Stimulated activated CD8-positive, alpha-beta memory T cell treated with anti-CD3 and anti-CD28 coated beads, Interleukin-15, amount 100 ng/mL, for 24 hours (primary cell): ENCODE measurements around the gene RALBP1.

ENCODE experiments used
- DNase-seq: peaks from one replicate; pipeline ENCODE4 v3.0.0-alpha.2; 2020; ENCODE audit warnings: low read depth

The RALBP1 gene

DNA sequence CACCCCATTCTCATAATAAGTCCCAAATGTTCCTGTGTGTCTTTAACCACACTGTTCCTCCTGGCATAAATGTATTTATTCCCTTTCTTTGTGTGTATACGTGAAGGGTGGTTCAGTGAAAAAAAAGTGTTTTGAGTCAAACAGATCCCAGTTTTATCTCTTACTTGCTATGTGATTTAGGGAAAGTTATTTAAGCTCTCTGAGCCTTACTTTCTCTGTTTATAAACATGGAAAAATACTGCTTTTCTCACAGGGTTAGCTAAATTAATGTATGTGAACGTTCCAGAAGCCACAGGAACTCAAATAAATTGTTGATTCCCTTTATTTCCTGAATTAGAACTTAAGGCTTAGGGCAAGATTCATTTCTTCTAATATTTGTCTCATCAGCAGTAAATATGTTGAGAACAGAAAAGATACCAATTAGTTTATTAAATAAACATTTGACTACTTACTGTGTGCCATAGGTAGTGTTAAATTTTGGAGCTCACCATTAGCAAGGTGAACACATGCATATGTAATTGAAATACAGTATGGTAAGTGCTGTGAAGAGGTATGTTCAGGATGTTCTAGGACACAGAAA lies 33.2 kb downstream of the RALBP1 start:
- no peak for DNase-seq

GRCh38 chr18:9513971-9514512 lies 38.7 kb downstream of the RALBP1 start:
- DNase-seq: no peak

DNA sequence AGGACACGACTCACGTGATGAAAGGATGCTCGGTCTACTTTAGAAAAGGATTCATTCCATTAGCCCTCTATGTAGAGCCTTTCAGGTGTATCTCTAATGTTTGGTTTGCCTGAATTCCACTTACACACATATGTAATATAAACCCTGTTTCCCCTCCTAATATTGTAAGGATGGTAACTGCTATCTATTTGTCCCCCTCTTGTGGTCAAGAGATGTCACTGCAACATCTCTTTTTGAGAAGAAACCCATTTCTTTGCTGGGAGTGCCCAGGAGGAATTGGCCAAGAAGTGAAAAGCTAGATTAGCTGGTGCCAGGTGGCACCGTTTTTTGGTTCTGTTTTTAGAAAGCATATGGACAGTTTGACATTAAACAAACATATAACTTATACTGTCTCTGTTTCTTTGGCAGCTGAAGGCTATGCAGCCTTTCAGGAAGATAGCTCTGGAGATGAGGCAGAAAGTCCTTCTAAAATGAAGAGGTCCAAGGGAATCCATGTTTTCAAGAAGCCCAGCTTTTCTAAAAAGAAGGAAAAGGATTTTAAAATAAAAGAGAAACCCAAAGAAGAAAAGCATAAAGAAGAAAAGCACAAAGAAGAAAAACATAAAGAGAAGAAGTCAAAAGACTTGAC lies 41.2 kb downstream of the RALBP1 start:
- DNase-seq: no peak

GRCh38 chr18:9517869-9518268 lies 42.6 kb downstream of the RALBP1 start:
- no peak for DNase-seq

DNA sequence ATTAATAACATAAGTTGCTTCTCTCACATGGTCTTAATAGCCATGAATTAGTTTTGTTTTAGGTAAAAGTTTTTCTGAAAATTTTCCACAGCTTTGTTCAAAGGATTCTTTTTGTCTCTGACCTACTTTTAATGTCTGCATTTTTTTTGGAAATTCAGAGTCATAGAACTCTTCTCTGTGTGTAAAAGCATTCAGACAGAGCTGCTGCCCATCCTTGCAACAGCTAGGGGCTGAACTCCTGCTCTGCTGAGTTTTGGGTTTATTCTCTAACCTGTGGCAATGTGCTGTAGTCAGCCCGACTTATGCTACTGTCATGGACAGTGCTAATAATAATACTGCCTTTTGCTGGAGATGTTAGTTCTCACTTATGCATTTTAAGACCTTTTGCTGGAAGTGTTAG lies 44.1 kb downstream of the RALBP1 start:
- DNase-seq: no peak

GRCh38 chr18:9520666-9521065 lies 45.4 kb downstream of the RALBP1 start:
- DNase-seq: no peak

GRCh38 chr18:9521770-9522169 lies 46.5 kb downstream of the RALBP1 start:
- DNase-seq: no peak

DNA sequence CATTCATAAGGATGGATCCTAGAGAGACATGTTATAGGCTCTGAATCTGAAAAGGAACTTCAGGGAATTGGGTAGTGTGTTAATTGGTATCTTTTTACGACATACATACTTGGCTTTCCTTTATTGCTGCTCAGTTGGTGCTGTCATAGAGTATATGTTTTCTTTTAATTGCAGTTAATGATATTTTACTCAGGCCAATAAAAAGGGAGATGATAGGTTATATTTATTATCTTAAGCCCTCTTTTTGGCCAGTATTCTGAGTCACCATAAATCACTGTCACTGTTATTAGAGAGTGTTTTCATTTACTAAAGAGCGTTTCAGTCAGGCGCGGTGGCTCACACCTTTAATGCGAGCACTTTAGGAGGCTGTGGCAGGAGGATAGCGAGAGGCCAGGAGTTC lies 47.6 kb downstream of the RALBP1 start:
- no peak for DNase-seq

GRCh38 chr18:9526458-9526857 lies 51.1 kb downstream of the RALBP1 start:
- DNase-seq: no peak

DNA sequence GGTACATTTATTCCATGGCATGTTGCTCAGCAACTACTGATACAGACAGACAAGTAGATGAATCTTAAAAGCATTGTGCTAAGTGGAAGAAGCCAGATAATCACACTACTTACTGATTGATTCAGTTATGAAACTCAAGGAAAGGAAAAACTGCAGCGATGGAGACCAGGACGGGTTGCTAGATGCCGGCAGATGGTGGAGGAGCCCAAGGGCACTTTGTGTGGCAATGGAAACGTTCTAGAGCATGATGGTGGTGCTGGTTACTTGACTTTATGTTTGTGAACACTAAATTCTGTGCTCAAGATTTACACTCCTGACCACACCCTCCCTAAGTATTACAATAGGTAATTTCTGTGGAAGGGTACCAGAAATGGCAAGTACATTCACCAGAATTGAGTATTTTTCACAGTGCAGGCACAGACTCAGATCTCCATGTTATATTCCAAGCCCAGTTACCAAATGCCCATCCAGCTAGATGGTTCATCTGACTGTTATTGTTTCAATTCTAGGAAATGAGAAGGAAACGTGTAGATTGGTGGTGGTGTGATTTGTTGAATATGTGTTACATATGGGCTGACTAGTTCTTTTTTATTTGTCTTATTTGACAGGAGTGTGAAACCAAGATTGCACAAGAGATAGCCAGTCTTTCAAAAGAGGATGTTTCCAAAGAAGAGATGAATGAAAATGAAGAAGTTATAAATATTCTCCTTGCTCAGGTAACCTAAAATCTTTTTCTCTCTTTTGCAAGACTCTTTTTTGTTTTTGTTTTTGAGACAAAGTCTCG lies 55.1 kb downstream of the RALBP1 start:
- DNase-seq: no peak

DNA sequence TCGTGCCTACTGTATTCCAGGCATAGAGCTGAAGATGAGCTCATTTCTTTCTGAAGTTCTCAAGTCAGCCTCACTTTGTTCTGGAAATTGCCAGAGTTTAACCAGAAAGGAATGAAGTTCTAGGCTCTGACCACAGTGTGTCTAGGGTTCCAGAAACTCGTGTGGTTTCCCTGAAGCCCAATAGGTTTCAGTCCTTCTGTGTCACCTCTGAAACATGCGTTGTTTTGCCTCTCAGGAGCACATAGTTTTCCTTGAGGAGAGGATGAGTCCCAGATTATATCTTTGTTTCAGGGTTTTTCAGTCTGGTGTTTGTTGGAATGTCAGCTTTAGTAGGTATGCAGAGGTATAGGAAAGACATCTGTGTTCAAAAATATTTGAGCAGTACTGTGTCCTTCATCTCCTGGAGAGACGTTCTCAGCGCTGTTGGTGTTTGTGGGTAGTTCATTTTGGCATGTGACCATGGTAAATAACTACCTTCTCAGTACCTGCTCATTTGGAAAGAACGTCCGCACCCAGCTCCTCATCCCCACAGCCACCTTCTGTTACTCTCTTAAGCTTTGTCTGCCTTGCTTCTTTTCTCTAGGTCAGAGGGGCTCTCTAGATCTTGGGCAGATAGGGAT lies 56.6 kb downstream of the RALBP1 start:
- DNase-seq: no peak

DNA sequence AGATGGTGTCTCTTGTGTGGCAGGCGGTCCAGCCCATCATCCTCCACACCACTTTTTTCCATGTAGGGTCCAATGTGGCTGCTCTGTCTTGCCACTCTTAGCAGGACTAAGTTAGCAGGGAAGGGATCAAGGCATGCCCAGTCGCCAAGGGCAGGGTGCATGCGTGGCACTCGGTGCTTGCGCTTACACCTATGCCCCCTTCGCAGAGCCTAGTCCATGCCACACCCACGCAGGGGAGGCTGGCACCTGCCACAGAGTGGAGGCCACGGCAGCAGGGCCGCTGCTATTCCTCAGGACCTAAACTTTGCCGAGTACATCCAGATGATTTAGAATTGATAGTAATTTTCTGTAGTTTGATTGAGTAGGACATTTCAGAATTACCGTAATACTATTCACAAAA lies 59.5 kb downstream of the RALBP1 start:
- DNase-seq: no peak

DNA sequence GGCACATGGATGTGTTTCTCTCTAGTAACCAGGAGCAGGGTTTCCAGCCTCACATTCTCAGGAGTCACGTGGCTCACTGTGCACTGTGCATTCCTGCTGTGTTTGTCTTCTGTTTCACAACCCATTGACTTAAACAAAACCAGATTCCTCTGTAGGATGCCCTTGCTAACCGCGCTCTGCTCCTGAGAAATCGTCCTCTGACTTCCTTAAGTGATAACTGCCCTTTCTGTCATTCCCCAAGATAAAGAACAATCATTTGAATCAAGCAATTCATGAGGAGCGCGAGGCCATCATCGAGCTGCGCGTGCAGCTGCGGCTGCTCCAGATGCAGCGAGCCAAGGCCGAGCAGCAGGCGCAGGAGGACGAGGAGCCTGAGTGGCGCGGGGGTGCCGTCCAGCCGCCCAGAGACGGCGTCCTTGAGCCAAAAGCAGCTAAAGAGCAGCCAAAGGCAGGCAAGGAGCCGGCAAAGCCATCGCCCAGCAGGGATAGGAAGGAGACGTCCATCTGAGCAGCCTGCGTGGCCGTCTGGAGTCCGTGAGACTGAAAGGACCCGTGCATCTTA lies 60.2 kb downstream of the RALBP1 start:
- no peak for DNase-seq

DNA sequence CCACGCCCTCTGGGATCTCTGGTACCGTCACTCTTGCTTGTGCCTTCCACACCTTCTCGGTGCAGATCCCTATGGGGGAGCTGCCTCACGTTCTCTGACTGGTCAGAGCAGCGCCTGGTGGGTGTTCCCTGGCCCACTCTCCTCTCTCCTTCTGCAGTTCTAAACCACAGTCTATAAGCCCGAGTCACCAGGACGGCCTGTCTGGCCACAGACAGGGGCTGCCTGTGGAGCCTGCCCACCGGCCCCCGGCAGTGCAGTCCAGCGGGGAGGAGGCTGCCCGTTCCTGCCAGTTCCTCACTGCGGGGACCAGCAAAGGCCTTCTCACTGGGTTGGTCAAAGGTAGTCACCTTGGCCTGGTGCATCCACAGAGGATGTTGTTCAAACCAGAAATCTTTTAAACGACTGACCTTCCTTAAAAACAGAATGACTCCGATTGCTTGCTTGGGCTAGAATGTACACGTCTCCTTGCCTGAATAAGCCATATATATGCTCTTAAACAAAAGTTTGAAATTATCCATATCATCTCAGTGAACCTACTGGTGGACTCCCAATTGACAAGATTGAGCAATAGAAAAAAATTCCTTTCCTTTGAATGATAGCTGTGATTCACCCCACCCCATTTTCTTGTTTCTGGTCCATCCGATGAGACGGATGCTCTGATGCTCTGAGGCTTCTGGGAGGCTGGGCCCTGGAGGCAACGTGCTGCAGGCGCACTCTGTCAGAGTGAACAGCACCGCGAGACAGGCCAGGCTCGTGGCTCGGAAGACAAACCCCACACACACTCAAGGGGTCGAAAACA lies 61.2 kb downstream of the RALBP1 start:
- no peak for DNase-seq

GRCh38 chr18:9537677-9538076 lies 62.4 kb downstream of the RALBP1 start:
- DNase-seq: no peak

DNA sequence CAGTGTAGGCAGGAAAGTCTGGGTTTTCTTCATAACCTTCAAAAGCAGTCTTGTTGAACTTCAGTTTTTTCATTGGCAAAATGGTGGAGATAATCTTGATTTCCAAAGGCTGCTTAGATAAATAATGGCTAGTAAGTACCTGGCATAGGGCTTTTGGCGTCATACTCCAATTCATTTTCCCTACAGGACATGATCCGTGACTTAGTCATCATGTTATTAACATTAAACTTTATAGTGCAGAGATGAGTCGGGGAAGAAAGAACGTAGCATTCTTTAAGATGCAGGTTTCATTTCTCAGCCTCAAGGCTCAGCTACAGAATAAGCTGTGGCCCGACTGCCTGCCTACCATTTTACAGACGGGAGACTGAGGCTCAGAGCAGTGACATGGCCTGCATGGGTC lies 64.0 kb downstream of the RALBP1 start:
- DNase-seq: no peak

DNA sequence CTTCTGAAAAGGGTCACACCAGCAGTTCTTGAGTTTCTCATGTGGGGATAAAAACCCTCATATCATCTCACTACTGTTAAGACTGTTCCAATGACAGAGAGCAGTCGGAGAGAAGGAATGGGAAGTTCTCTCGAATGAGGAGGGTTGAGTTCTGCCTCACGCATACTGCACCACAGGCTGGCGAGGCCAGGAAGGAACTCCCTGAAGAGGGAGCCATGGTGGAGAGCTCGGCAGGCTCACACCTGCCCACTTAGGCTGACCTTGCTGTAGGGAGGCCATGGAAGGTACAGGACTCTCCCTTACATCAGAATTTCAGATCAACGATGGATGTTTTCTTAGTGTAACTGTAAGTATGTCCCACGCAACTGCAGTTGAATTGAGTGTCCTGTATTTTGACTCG lies 64.6 kb downstream of the RALBP1 start:
- DNase-seq: no peak

DNA sequence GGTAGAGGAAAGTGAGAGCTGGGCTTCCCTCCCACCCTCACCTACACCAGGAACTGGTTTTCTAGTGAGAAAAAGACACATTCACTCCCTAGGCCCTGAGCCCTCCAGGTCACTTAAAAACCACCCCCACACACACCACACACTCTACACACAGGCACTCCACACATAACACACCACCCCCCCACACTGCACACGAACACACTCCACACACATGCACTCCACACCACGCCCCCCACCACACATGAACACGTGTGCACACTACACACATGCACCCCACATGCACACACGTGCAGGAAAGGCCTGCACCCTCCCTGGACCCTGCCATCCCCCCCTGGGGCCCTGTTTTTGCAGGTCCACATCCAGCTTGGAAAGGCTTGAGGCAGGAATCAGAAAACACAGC lies 67.6 kb downstream of the RALBP1 start:
- no peak for DNase-seq

GRCh38 chr18:9545029-9545428 lies 69.7 kb downstream of the RALBP1 start:
- DNase-seq: no peak

DNA sequence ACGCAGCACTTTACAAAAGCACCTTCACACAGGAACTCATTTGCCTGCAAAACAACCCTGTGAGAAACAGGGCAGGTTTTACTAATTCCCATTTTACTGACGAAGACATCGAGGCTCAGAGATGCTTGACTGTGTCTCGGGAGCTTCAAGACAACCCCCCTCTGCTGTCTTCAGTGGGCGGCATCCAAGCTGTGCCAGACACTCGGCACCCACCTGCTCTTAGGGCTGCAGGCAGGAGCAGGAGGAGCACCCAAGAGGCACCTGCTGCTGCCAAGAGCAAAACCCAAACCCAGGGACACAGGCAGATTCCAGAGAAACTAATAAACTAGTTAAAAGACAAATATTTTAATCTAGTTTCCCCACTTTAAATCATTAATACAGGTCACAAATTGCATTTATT lies 71.2 kb downstream of the RALBP1 start:
- DNase-seq: no peak

DNA sequence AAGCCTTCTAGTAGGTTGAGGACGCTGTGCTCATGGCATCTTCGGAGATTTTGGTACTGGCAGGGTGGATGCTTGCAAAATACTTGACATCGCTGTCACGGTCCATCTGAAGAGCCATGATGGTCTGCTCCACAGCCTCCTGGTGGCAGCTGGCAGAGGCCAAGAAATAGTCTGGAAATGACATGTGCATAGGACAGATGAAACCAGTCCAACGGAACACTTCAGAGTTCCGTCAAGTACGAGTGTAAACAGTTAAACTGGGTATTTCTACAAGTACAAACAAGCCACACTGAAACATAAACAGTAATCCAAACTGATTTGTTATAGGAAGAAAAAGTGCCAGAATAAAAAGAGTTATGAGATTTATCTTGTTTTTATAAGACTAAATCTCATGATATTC lies 72.5 kb downstream of the RALBP1 start:
- no peak for DNase-seq

DNA sequence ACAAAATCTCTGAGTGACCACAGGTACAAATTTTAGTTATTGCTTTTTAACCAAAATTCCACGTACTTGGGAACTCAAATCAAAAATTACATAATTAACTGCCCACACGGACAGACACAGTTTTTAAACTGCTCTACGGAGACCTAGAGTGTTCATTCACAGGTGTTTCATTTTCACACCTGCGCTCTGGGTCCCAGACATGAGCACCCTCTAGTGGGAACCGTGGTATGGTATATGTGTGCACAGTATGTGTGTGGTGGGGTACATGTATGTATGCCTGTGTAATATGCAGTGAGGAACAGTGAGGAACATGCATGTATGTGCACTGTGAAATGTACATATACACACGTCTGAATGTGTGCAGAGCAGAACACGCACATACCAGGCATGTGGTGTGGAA lies 74.1 kb downstream of the RALBP1 start:
- DNase-seq: no peak
